Activated CD4-positive, alpha-beta memory T cell treated with anti-CD3 and anti-CD28 coated beads for 36 hours (primary cell): ENCODE measurements around the gene SSRP1. TPM values are rescaled to one million over a fixed set of nuclear protein-coding genes. Genes with fewer than 3 reads are reported as not detected.
"Not testable (repeated sequence)": the region's sequence is repeated elsewhere in the genome, so short reads cannot be mapped to it uniquely, and the experiment has no call there.

Experiments
- CTCF ChIA-PET: fragments of 350-600 bp; sonication (Branson Sonifier 250); formaldehyde crosslinking; loops from one replicate; lab custom pipeline; 2021; ENCODE audit warnings: antibody characterized with exemption, inconsistent platforms; lab: Charles Lee
- POLR2A ChIA-PET: fragments of 350-600 bp; sonication (Branson Sonifier 250); formaldehyde crosslinking; loops from one replicate; lab custom pipeline; 2021; ENCODE audit warnings: antibody characterized with exemption; lab: Charles Lee
- DNase-seq: peaks from one replicate; pipeline ENCODE4 v3.0.0-alpha.2; 2020
- H3K27ac Mint-ChIP-seq: one replicate; pipeline ENCODE4 v1.8.0; 2021; ENCODE audit warnings: mixed read lengths
- H3K27me3 Mint-ChIP-seq: one replicate; pipeline ENCODE4 v1.8.0; 2021; ENCODE audit warnings: mixed read lengths
- H3K36me3 Mint-ChIP-seq: one replicate; pipeline ENCODE4 v1.8.0; 2021; ENCODE audit warnings: mixed read lengths
- H3K4me1 Mint-ChIP-seq: one replicate; pipeline ENCODE4 v1.8.0; 2021; ENCODE audit warnings: low read depth, mixed read lengths
- H3K4me3 Mint-ChIP-seq: one replicate; pipeline ENCODE4 v1.8.0; 2021; ENCODE audit warnings: mild to moderate bottlenecking, mixed read lengths
- H3K9me3 Mint-ChIP-seq: one replicate; pipeline ENCODE4 v1.8.0; 2021; ENCODE audit warnings: mixed read lengths
- intact Hi-C: fragments of 100-400 bp; cut with micrococcal nuclease; formaldehyde crosslinking; loops from one replicate; pipeline ENCODE4 v1.15.1; 2023
- total RNA-seq, 2 experiments: library from RNA; stranded (reverse); gene quantifications; one replicate each; pipeline ENCODE4 v1.2.3, GENCODE V29; 2021

SSRP1 gene
- total RNA-seq, 2 experiments from 2014 or later, result 256 to 262 TPM

GRCh38 chr11:57288771-57289579 is 46.7 kb downstream of the SSRP1 start:
- no peaks in the 10 kb centered on the region for H3K36me3 Mint-ChIP-seq
- peaks cover 5% of the 10 kb centered on the region for H3K27me3 Mint-ChIP-seq
- DNase-seq, result peak; percentile 17
- no peak overlapping the region for H3K4me3 Mint-ChIP-seq
- ChIA-PET CTCF (interaction anchor here (2.0 kb wide), 1 partner anchor 40 kb away, joined by 6 read pairs; no protein-coding TSS in a partner anchor), POLR2A (no interaction called here)
- H3K4me1 Mint-ChIP-seq, result no peaks in the 10 kb centered on the region
- intact Hi-C loops, result no loop called here
- H3K9me3 Mint-ChIP-seq, result no peaks in the 10 kb centered on the region
- H3K27ac Mint-ChIP-seq, result no peak overlapping the region

GRCh38 chr11:57287884-57288283 is 47.8 kb downstream of the SSRP1 start:
- H3K27me3 Mint-ChIP-seq, result peaks cover 5% of the 10 kb centered on the region
- no peak overlapping the region for H3K4me3 Mint-ChIP-seq
- no peak overlapping the region for H3K27ac Mint-ChIP-seq
- intact Hi-C loops, result no loop called here
- POLR2A ChIA-PET, result no interaction called here
- CTCF ChIA-PET, result no interaction called here
- H3K9me3 Mint-ChIP-seq, result no peaks in the 10 kb centered on the region
- H3K4me1 Mint-ChIP-seq, result no peaks in the 10 kb centered on the region
- DNase-seq, result no peak
- no peaks in the 10 kb centered on the region for H3K36me3 Mint-ChIP-seq

- H3K4me1 Mint-ChIP-seq, result no peaks in the 10 kb centered on the region
- H3K4me3 Mint-ChIP-seq, result no peak overlapping the region
- peaks cover 12% of the 10 kb centered on the region for H3K27me3 Mint-ChIP-seq
- no peaks in the 10 kb centered on the region for H3K9me3 Mint-ChIP-seq
- POLR2A ChIA-PET, result no interaction called here
- intact Hi-C loops, result no loop called here
- H3K36me3 Mint-ChIP-seq, result no peaks in the 10 kb centered on the region
- no peak for DNase-seq
- CTCF ChIA-PET, result no interaction called here
- H3K27ac Mint-ChIP-seq, result no peak overlapping the region
Observed at GRCh38 chr11:57283231-57283990, 52.3 kb downstream of the SSRP1 start.

- H3K27ac Mint-ChIP-seq, POLR2A ChIA-PET, H3K4me1 Mint-ChIP-seq, CTCF ChIA-PET, H3K4me3 Mint-ChIP-seq, H3K9me3 Mint-ChIP-seq, intact Hi-C loops, H3K36me3 Mint-ChIP-seq, DNase-seq: not testable (repeated sequence)
- peaks cover 15% of the 10 kb centered on the region for H3K27me3 Mint-ChIP-seq
Observed at GRCh38 chr11:57281546-57281945, 54.1 kb downstream of the SSRP1 start.

GRCh38 chr11:57279116-57279515 is 56.6 kb downstream of the SSRP1 start:
- no peaks in the 10 kb centered on the region for H3K36me3 Mint-ChIP-seq
- H3K27me3 Mint-ChIP-seq, result peaks cover 18% of the 10 kb centered on the region
- H3K4me1 Mint-ChIP-seq, result peaks cover 2% of the 10 kb centered on the region
- intact Hi-C loops, result no loop called here
- ChIA-PET POLR2A (no interaction called here), CTCF (interaction anchor here (0.6 to 2.6 kb wide), 3 partner anchors 30 to 438 kb away, joined by 3 to 12 read pairs (median 5); no protein-coding TSS in a partner anchor)
- no peak overlapping the region for H3K27ac Mint-ChIP-seq
- no peak overlapping the region for H3K4me3 Mint-ChIP-seq
- no peaks in the 10 kb centered on the region for H3K9me3 Mint-ChIP-seq
- no peak for DNase-seq

GRCh38 chr11:57278721-57279095 is 57.0 kb downstream of the SSRP1 start:
- DNase-seq, result no peak
- Mint-ChIP-seq H3K27ac (no peak overlapping the region), H3K4me1 (peaks cover 2% of the 10 kb centered on the region), H3K27me3 (peaks cover 18% of the 10 kb centered on the region), H3K36me3 (no peaks in the 10 kb centered on the region), H3K4me3 (no peak overlapping the region), H3K9me3 (no peaks in the 10 kb centered on the region)
- CTCF ChIA-PET, result interaction anchor here (1.1 to 2.6 kb wide), 2 partner anchors 29 to 438 kb away, joined by 5 to 12 read pairs; no protein-coding TSS in a partner anchor
- intact Hi-C loops, result no loop called here
- POLR2A ChIA-PET, result no interaction called here

- Mint-ChIP-seq H3K36me3 (no peaks in the 10 kb centered on the region), H3K27me3 (peaks cover 18% of the 10 kb centered on the region), H3K27ac (no peak overlapping the region), H3K4me1 (peaks cover 2% of the 10 kb centered on the region), H3K4me3 (no peak overlapping the region), H3K9me3 (peaks cover 5% of the 10 kb centered on the region)
- intact Hi-C loops, result no loop called here
- ChIA-PET CTCF (interaction anchor here (1.1 to 2.6 kb wide), 2 partner anchors 29 to 437 kb away, joined by 5 to 12 read pairs; no protein-coding TSS in a partner anchor), POLR2A (no interaction called here)
- peak; percentile 58 for DNase-seq
Observed at GRCh38 chr11:57277845-57278720, 57.6 kb downstream of the SSRP1 start.

GRCh38 chr11:57276971-57277675 is 58.6 kb downstream of the SSRP1 start:
- CTCF ChIA-PET, result interaction anchor here (1.0 to 2.6 kb wide), 3 partner anchors 13 to 436 kb away, joined by 3 to 12 read pairs (median 4); no protein-coding TSS in a partner anchor
- DNase-seq, result no peak
- H3K36me3 Mint-ChIP-seq, result no peaks in the 10 kb centered on the region
- H3K27me3 Mint-ChIP-seq, result peaks cover 18% of the 10 kb centered on the region
- H3K4me3 Mint-ChIP-seq, result no peak overlapping the region
- no peak overlapping the region for H3K27ac Mint-ChIP-seq
- POLR2A ChIA-PET, result no interaction called here
- intact Hi-C loops, result no loop called here
- peaks cover 8% of the 10 kb centered on the region for H3K9me3 Mint-ChIP-seq
- H3K4me1 Mint-ChIP-seq, result peaks cover 2% of the 10 kb centered on the region

GRCh38 chr11:57276169-57276970 is 59.3 kb downstream of the SSRP1 start:
- DNase-seq, result no peak
- no peak overlapping the region for H3K27ac Mint-ChIP-seq
- no peaks in the 10 kb centered on the region for H3K36me3 Mint-ChIP-seq
- H3K27me3 Mint-ChIP-seq, result peaks cover 23% of the 10 kb centered on the region
- ChIA-PET CTCF (interaction anchor here (1.0 to 2.6 kb wide), 3 partner anchors 12 to 435 kb away, joined by 3 to 12 read pairs (median 4); no protein-coding TSS in a partner anchor), POLR2A (no interaction called here)
- no peak overlapping the region for H3K4me3 Mint-ChIP-seq
- peaks cover 8% of the 10 kb centered on the region for H3K9me3 Mint-ChIP-seq
- intact Hi-C loops, result no loop called here
- peaks cover 2% of the 10 kb centered on the region for H3K4me1 Mint-ChIP-seq
